Muscle layer of colon (tissue), 2 donors: ENCODE results near the gene TLL1.

Source experiments
- H3K27ac ChIP-seq: one replicate; pipeline ENCODE4 v1.7.0; 2013; ENCODE audit warnings: low read depth, mild to moderate bottlenecking, low read length, moderate library complexity
- H3K27me3 ChIP-seq, 2 donors: one replicate each; pipeline ENCODE4 v1.7.0; 2013; ENCODE audit warnings: low read length in 2 of 2, mild to moderate bottlenecking in 2 of 2; ENCODE audit not compliant: insufficient read depth in 2 of 2, control insufficient read depth in 1 of 2
- H3K36me3 ChIP-seq: one replicate; pipeline ENCODE4 v1.7.0; 2013; ENCODE audit warnings: mild to moderate bottlenecking, low read length; ENCODE audit not compliant: insufficient read depth
- H3K4me1 ChIP-seq: one replicate; pipeline ENCODE4 v1.7.0; 2013; ENCODE audit warnings: mild to moderate bottlenecking, low read length; ENCODE audit not compliant: insufficient read depth
- H3K4me3 ChIP-seq, 2 donors: one replicate each; pipeline ENCODE4 v1.7.0; 2013; ENCODE audit warnings: low read length in 2 of 2, low read depth in 1 of 2, mild to moderate bottlenecking in 1 of 2, moderate library complexity in 1 of 2
- H3K9ac ChIP-seq: one replicate; pipeline ENCODE4 v1.7.0; 2013; ENCODE audit warnings: low read length
- H3K9me3 ChIP-seq: one replicate; pipeline ENCODE4 v1.7.0; 2013; ENCODE audit warnings: mild to moderate bottlenecking, low read length
- donor health status: abdominal sarcoma.
- donor health status: Adenocarcinoma of cecum.

The TLL1 gene

DNA sequence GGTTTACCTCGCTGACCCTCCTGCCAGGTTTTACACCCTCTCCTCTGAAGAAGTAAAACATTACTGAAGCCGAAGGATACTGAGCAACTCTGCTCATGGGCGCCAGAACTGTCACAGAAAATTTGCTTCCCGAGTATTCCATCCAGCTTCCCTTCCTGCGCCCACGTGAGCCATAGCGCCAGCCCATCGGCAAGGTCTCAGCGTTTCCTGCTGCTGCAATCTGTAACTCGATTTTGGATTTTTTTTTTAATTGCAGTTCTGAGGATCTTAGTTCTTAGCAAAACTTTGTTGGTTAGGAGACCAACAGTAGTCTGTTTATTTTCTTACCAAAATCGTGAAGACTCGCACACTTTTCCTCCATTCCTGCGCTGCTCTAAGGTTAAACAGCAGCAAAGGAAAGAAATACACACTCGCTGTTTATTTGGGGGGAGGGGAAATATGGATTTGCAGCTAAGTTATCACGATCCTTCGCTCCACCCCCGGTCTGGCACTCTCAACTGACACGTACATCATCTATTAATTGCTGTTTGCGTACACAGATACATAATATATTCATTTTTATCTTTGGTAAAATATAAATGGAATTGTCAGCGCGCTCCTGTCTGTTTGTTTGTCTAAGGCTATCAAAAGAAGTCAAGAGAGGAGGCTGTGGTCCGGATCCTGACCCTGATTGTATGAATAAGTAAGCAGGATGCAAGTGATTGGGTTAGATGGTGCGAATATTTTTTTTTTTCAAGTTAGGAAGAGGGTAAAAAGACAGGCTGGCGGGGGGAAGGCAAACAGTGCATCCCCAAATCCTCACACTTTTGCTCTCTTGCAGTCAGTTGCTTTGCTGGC lies at the start of gene TLL1:
TLL1 (plus strand) TSS at position 777 of the 837 bp plus-strand sequence. CDS start 668 bp downstream, outside the sequence.
- Histone ChIP-seq H3K4me1 (peaks cover 13% of the 10 kb centered on the region), H3K27me3 (no peaks in the 10 kb centered on the region), H3K27ac (peak within 1 kb of the TSS; percentile 50), H3K36me3 (no peaks in the 10 kb centered on the region), H3K4me3 (peak within 1 kb of the TSS; percentile 72 to 80), H3K9ac (peak within 1 kb of the TSS; percentile 25), H3K9me3 (no peaks in the 10 kb centered on the region)

- Histone ChIP-seq H3K9ac (no peak overlapping the region), H3K36me3 (no peaks in the 10 kb centered on the region), H3K4me3 (no peak overlapping the region), H3K9me3 (no peaks in the 10 kb centered on the region), H3K27me3 (no peaks in the 10 kb centered on the region), H3K27ac (no peak overlapping the region), H3K4me1 (no peaks in the 10 kb centered on the region)
Measured at GRCh38 chr4:165826166-165826565, 46.9 kb upstream of the TLL1 start.

GRCh38 chr4:165827018-165827417 lies 46.0 kb upstream of the TLL1 start:
- no peak overlapping the region for H3K27ac ChIP-seq
- no peak overlapping the region for H3K4me3 ChIP-seq
- no peaks in the 10 kb centered on the region for H3K36me3 ChIP-seq
- H3K27me3 ChIP-seq: no peaks in the 10 kb centered on the region
- H3K4me1 ChIP-seq: no peaks in the 10 kb centered on the region
- no peak overlapping the region for H3K9ac ChIP-seq
- H3K9me3 ChIP-seq: no peaks in the 10 kb centered on the region

- Histone ChIP-seq H3K36me3 (no peaks in the 10 kb centered on the region), H3K4me1 (no peaks in the 10 kb centered on the region), H3K9ac (no peak overlapping the region), H3K9me3 (no peaks in the 10 kb centered on the region), H3K4me3 (no peak overlapping the region), H3K27me3 (no peaks in the 10 kb centered on the region), H3K27ac (no peak overlapping the region)
Measured at GRCh38 chr4:165828928-165829327, 44.1 kb upstream of the TLL1 start.

DNA sequence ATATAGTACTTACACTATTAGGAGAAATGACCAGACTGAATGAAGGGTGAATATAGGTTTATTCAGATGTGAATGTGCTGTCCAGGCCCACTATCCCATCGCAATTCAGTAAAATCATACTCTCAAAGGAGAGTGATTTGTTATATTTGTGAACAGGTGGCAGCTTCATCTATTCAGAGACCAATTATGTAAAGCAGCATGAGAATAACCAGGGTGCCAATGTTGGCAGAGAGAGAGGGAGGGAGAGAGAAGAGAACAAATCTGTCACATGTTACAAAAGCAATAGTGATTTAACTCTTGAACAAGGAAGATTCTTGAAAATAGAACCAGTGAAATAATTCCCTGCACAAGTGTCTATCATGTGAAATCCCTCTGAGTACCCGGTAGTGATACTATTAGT lies 38.9 kb upstream of the TLL1 start:
- Histone ChIP-seq H3K4me1 (no peaks in the 10 kb centered on the region), H3K27ac (no peak overlapping the region), H3K9ac (no peak overlapping the region), H3K36me3 (no peaks in the 10 kb centered on the region), H3K4me3 (no peak overlapping the region), H3K9me3 (no peaks in the 10 kb centered on the region), H3K27me3 (no peaks in the 10 kb centered on the region)

GRCh38 chr4:165838575-165838974 lies 34.5 kb upstream of the TLL1 start:
- Histone ChIP-seq H3K9me3 (no peaks in the 10 kb centered on the region), H3K4me3 (no peak overlapping the region), H3K27me3 (no peaks in the 10 kb centered on the region), H3K36me3 (no peaks in the 10 kb centered on the region), H3K27ac (no peak overlapping the region), H3K4me1 (no peaks in the 10 kb centered on the region), H3K9ac (no peak overlapping the region)

- no peaks in the 10 kb centered on the region for H3K36me3 ChIP-seq
- no peak overlapping the region for H3K27ac ChIP-seq
- H3K4me1 ChIP-seq: no peaks in the 10 kb centered on the region
- H3K27me3 ChIP-seq: no peaks in the 10 kb centered on the region
- no peak overlapping the region for H3K4me3 ChIP-seq
- H3K9me3 ChIP-seq: no peaks in the 10 kb centered on the region
- H3K9ac ChIP-seq: no peak overlapping the region
Measured at GRCh38 chr4:165839615-165840333, 33.3 kb upstream of the TLL1 start.

GRCh38 chr4:165842684-165843083 lies 30.4 kb upstream of the TLL1 start:
- Histone ChIP-seq H3K27me3 (no peaks in the 10 kb centered on the region), H3K4me3 (no peak overlapping the region), H3K4me1 (no peaks in the 10 kb centered on the region), H3K9ac (no peak overlapping the region), H3K9me3 (no peaks in the 10 kb centered on the region), H3K36me3 (no peaks in the 10 kb centered on the region), H3K27ac (no peak overlapping the region)

GRCh38 chr4:165844161-165844560 lies 28.9 kb upstream of the TLL1 start:
- H3K36me3 ChIP-seq: no peaks in the 10 kb centered on the region

GRCh38 chr4:165851256-165851655 lies 21.8 kb upstream of the TLL1 start:
- no peaks in the 10 kb centered on the region for H3K9me3 ChIP-seq
- H3K9ac ChIP-seq: no peak overlapping the region
- H3K36me3 ChIP-seq: no peaks in the 10 kb centered on the region
- H3K27me3 ChIP-seq: no peaks in the 10 kb centered on the region
- H3K27ac ChIP-seq: no peak overlapping the region
- no peak overlapping the region for H3K4me3 ChIP-seq
- H3K4me1 ChIP-seq: no peaks in the 10 kb centered on the region

More at GRCh38 chr4:165844161-165844560, 28.9 kb upstream of the TLL1 start:
- no peaks in the 10 kb centered on the region for H3K4me1 ChIP-seq
- H3K9me3 ChIP-seq: no peaks in the 10 kb centered on the region
- no peaks in the 10 kb centered on the region for H3K27me3 ChIP-seq
- no peak overlapping the region for H3K4me3 ChIP-seq
- H3K9ac ChIP-seq: no peak overlapping the region
- no peak overlapping the region for H3K27ac ChIP-seq

GRCh38 chr4:165855191-165855590 lies 17.8 kb upstream of the TLL1 start:
- Histone ChIP-seq H3K27me3 (no peaks in the 10 kb centered on the region), H3K9ac (no peak overlapping the region), H3K4me1 (no peaks in the 10 kb centered on the region), H3K27ac (no peak overlapping the region), H3K4me3 (no peak overlapping the region), H3K36me3 (no peaks in the 10 kb centered on the region), H3K9me3 (no peaks in the 10 kb centered on the region)
